ENCODE data around the gene PPP1R12B.
"Not testable (repeated sequence)": the region's sequence is repeated elsewhere in the genome, so short reads cannot be mapped to it uniquely, and the experiment has no call there.

DNA sequence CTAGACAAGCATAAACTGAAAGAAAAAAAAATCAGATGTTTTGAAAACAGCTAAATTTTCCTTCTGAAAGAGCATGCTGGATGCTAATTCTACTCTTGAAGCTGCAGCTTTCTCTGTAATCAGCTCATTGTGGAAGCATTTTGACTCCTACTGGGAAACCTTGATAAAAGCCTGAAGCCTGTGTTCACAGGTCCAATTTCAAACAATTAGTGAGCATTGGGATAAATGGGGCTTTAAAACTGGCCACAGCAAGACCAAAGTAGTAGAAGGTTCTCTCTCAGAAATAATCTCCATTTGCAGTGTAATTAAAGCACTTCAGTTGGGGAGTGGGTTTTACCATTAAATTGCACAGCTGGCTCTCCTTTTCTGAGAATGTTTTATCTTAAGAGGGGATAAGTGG, 110.2 kb downstream of the PPP1R12B start:
- TF ChIP-seq, protein P1, sequence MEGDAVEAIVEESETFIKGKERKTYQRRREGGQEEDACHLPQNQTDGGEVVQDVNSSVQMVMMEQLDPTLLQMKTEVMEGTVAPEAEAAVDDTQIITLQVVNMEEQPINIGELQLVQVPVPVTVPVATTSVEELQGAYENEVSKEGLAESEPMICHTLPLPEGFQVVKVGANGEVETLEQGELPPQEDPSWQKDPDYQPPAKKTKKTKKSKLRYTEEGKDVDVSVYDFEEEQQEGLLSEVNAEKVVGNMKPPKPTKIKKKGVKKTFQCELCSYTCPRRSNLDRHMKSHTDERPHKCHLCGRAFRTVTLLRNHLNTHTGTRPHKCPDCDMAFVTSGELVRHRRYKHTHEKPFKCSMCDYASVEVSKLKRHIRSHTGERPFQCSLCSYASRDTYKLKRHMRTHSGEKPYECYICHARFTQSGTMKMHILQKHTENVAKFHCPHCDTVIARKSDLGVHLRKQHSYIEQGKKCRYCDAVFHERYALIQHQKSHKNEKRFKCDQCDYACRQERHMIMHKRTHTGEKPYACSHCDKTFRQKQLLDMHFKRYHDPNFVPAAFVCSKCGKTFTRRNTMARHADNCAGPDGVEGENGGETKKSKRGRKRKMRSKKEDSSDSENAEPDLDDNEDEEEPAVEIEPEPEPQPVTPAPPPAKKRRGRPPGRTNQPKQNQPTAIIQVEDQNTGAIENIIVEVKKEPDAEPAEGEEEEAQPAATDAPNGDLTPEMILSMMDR (IDR thresholded peaks at IDR 0.05): not testable (repeated sequence)
- not testable (repeated sequence) for TF ChIP-seq POLR2AphosphoS5 (IDR thresholded peaks at IDR 0.05; ENCODE audit: low read depth, low read length)

Measured in Panc1 (cell line).